Hepatic stellate cell (primary cell): ENCODE measurements around the gene SCGB2B2.
A peak's percentile ranks its signal among the peaks of the same experiment; 100 is the strongest.
"Not testable (repeated sequence)": the region's sequence is repeated elsewhere in the genome, so short reads cannot be mapped to it uniquely, and the experiment has no call there.

Experiments
- DNase-seq: peaks from one replicate; pipeline ENCODE4 v3.0.0; 2011; ENCODE audit warnings: low spot score

Gene SCGB2B2

GRCh38 chr19:34668690-34669089 lies 8.3 kb downstream of the SCGB2B2 start:
- not testable (repeated sequence) for DNase-seq

DNA sequence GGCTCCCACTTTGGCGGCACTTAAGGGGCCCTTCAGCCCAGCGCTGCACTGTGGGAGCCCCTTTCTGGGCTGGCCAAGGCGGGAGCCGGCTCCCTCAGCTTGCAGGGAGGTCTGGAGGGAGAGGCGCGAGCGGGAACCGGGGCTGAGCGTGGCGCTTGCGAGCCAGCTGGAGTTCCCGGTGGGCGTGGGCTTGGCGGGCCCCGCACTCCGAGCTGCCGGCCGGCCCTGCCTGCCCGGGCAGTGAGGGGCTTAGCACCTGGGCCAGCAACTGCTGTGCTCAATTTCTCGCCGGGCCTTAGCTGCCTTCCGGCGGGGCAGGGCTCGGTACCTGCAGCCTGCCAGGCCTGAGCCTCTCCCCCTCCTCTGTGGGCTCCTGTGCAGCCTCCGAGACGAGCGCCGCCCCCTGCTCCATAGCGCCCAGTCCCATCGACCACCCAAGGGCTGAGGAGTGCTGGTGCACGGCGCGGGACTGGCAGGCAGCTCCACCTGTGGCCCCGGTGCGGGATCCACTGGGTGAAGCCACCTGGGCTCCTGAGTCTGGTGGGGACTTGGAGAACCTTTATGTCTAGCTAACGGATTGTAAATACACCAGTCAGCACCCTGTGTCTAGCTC lies 8.8 kb downstream of the SCGB2B2 start:
- DNase-seq = not testable (repeated sequence)

DNA sequence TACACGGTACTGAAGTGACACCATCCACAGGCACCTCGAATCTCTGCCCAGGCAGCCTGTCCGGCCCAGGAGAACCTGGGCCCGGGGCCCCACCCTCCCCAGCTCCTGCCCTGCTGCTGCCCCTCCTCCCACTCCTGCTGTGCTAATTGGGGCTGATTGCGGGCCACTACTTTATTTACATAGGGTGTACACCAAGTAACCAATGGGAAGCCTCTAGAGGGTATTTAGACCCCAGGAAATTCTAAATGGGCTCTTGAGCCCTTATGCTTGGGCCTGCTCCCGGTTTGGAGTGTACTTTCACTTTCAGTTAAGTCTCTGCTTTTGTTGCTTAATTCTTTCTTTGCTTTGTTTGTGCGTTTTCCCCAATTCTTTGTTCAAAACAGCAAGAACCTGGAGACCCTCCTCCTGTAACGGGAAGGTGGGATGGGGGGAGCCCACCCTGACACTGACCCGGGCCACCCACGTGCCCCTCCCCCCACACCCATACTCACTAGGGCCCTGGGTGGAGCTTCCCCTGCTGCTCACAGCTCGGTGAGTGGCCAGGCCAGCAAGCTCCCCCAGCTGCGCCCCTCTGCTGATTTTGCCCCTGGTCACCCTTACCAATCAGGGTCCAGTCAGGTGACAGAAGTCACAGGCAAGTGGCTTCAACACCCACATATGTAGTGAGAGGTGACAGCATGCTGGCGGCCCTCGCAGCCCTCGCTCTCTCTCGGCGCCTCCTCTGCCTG lies 9.4 kb downstream of the SCGB2B2 start:
- peak; percentile 19 for DNase-seq

GRCh38 chr19:34666958-34667265 lies 10.0 kb downstream of the SCGB2B2 start:
- DNase-seq = no peak

- DNase-seq = no peak
Measured at GRCh38 chr19:34666200-34666957, 10.6 kb downstream of the SCGB2B2 start.

- DNase-seq = not testable (repeated sequence)
Measured at GRCh38 chr19:34665275-34665674, 11.7 kb downstream of the SCGB2B2 start.

DNA sequence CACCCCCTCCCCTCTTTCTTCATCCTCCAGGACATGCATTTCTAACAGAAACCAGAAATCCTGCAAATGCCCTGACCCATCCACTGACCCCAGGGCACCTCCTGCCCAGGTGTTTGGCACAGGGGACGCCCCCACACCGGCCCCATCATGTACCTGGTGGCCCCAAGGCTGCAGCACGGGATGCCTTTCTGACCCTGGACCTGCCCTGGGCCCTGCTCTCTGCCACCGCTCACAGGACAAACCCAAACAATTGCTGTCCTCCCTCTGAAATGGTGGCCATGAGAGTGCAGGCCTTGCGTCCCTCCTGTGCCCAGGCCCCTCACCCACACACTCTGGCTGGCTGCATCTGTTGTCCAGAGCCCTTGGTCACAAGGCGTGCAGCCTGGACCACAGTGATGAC lies 12.1 kb downstream of the SCGB2B2 start:
- no peak for DNase-seq

- DNase-seq = no peak
Measured at GRCh38 chr19:34664168-34664567, 12.8 kb downstream of the SCGB2B2 start.

- DNase-seq = no peak
Measured at GRCh38 chr19:34662919-34663318, 14.0 kb downstream of the SCGB2B2 start.

DNA sequence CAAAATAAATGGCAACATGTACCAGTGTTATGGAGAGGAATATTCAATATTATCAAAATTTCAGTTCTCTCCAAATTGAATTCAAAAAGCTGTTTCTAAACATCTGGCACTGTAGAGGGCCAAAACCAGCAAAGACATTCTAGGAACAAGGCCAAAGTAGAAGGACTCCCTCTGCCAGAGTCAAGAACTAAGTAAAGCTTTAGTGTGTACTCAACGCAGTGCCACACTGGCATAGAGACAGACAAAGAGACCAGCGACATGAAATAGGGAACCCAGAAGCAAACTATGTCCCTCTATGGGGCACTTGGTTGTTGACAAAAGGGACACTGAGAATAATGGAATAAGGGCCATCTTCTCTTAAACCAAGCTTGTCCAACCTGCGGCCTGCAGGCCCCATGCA lies 15.6 kb downstream of the SCGB2B2 start:
- no peak for DNase-seq

GRCh38 chr19:34655651-34656050 lies 21.3 kb downstream of the SCGB2B2 start:
- no peak for DNase-seq

DNA sequence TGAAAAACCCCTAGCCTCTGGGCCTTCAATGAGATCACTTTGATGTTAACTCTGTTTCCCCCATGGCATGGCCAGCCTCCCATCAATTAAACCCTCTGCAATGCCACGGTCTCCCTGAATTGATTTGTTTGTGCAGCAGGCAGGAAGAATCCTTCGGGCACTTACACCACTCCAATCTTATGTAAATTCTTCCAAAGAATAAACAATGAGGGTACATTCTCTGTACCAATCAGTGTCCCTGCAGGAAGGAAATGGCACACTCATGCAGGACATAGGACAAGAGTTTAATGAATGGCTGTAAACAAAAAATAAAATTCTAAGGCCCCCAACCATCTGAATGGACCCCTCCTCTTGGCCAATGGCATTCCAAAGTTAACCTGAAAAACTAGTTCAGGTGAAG lies 22.2 kb downstream of the SCGB2B2 start:
- no peak for DNase-seq

GRCh38 chr19:34651747-34652146 lies 25.2 kb downstream of the SCGB2B2 start:
- no peak for DNase-seq

- DNase-seq = no peak
Measured at GRCh38 chr19:34649886-34650543, 26.9 kb downstream of the SCGB2B2 start.

GRCh38 chr19:34645551-34645950 lies 31.4 kb downstream of the SCGB2B2 start:
- no peak for DNase-seq

DNA sequence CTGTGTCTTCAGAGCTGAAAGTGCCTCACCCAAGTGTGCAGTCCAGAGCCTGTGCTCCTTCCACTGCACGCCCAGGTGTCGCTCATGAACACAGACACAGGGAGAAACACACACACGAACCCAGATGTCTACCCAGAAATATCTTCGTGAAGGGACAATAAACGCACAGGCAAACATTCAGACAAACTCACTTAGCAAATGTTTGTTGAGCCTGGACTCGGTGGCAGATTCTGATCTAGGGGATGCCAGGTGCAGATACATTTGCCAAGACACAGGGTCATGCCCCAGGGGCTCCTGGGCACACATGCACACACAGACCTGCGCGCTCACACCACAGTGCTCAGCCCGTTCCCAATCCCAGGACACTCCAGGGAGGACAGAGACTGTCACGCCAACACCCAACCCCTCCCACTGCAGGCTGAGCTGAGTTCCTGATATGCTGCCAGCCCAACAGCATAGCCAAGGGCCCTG lies 31.9 kb downstream of the SCGB2B2 start:
- no peak for DNase-seq

DNA sequence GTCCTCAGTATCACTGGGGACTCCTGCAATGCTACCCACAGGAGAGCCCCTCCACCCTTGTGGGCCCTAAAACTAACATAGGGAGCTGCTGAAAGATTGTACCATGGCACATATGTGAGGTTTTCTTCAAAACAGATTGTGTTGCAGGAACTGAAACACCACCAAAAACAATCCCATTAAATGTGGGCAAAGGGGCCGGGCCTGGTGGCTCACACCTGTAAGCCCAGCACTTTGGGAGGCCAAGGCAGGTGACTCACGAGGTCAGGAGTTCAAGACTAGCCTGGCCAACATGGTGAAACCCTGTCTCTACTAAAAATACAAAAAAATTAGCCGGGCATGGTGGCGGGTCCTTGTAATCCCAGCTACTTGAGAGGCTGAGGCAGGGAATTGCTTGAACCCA lies 34.7 kb downstream of the SCGB2B2 start:
- no peak for DNase-seq

GRCh38 chr19:34639491-34640085 lies 37.4 kb downstream of the SCGB2B2 start:
- peak; percentile 19 for DNase-seq

GRCh38 chr19:34633802-34634201 lies 43.2 kb downstream of the SCGB2B2 start:
- no peak for DNase-seq
